CD4-positive, alpha-beta T cell treated with Interferon gamma for 1 hour (primary cell): ENCODE data around the gene TNFSF13B.
A peak's percentile ranks its signal among the peaks of the same experiment; 100 is the strongest.
"Not testable (repeated sequence)": the region's sequence is repeated elsewhere in the genome, so short reads cannot be mapped to it uniquely, and the experiment has no call there.

Experiments used
- DNase-seq: peaks from one replicate; pipeline ENCODE4 v3.0.0-alpha.2; 2020

Gene TNFSF13B

GRCh38 chr13:108269601-108270328 is at the start of gene TNFSF13B:
TSS of gene TNFSF13B (plus strand) at chr13:108269718. CDS start at chr13:108269896, 178 bp downstream.
- DNase-seq = peak; percentile 60

GRCh38 chr13:108220041-108220440 is 49.5 kb upstream of the TNFSF13B start:
- no peak for DNase-seq

- no peak for DNase-seq
Observed at GRCh38 chr13:108223687-108224503, 45.6 kb upstream of the TNFSF13B start.

- DNase-seq = no peak
Observed at GRCh38 chr13:108225440-108225839, 44.1 kb upstream of the TNFSF13B start.

GRCh38 chr13:108226184-108226583 is 43.3 kb upstream of the TNFSF13B start:
- no peak for DNase-seq

- no peak for DNase-seq
Observed at GRCh38 chr13:108227651-108228272, 41.8 kb upstream of the TNFSF13B start.

GRCh38 chr13:108230377-108230776 is 39.1 kb upstream of the TNFSF13B start:
- DNase-seq = no peak

GRCh38 chr13:108249150-108249549 is 20.4 kb upstream of the TNFSF13B start:
- DNase-seq = no peak

- no peak for DNase-seq
Observed at GRCh38 chr13:108257248-108257647, 12.3 kb upstream of the TNFSF13B start.

GRCh38 chr13:108263621-108264355 is 5.7 kb upstream of the TNFSF13B start:
- no peak for DNase-seq

- DNase-seq = peak; percentile 4
Observed at GRCh38 chr13:108266321-108266990, 3.1 kb upstream of the TNFSF13B start.

GRCh38 chr13:108267347-108267746 is 2.2 kb upstream of the TNFSF13B start:
- peak; percentile 41 for DNase-seq

- DNase-seq = not testable (repeated sequence)
Observed at GRCh38 chr13:108267855-108268254, 1.7 kb upstream of the TNFSF13B start.

GRCh38 chr13:108268466-108269112 is 929 bp upstream of the TNFSF13B start:
- DNase-seq = no peak

- DNase-seq = no peak
Observed at GRCh38 chr13:108270442-108270841, 924 bp downstream of the TNFSF13B start.

GRCh38 chr13:108272333-108272732 is 2.8 kb downstream of the TNFSF13B start:
- no peak for DNase-seq

GRCh38 chr13:108273429-108274118 is 4.1 kb downstream of the TNFSF13B start:
- DNase-seq = no peak

GRCh38 chr13:108274718-108275117 is 5.2 kb downstream of the TNFSF13B start:
- no peak for DNase-seq

GRCh38 chr13:108276060-108276459 is 6.5 kb downstream of the TNFSF13B start:
- no peak for DNase-seq

GRCh38 chr13:108278466-108278865 is 8.9 kb downstream of the TNFSF13B start:
- DNase-seq = no peak

- DNase-seq = no peak
Observed at GRCh38 chr13:108281901-108282300, 12.4 kb downstream of the TNFSF13B start.
